IgD-negative memory B cell (primary cell): ENCODE measurements around the gene NRP1. TPM values are rescaled to one million over a fixed set of nuclear protein-coding genes. Genes with fewer than 3 reads are reported as not detected.

Experiments
- H3K27ac Mint-ChIP-seq, 3 donors: one replicate each; pipeline ENCODE4 v1.8.0; 2020 to 2022; ENCODE audit warnings: mild to moderate bottlenecking in 3 of 3, mixed read lengths in 3 of 3, moderate library complexity in 1 of 3
- H3K27me3 Mint-ChIP-seq: one replicate; pipeline ENCODE4 v1.8.0; 2021; ENCODE audit warnings: mixed read lengths
- H3K36me3 Mint-ChIP-seq: one replicate; pipeline ENCODE4 v1.8.0; 2020; ENCODE audit warnings: mild to moderate bottlenecking, mixed read lengths
- H3K4me1 Mint-ChIP-seq, 3 donors: one replicate each; pipeline ENCODE4 v1.8.0; 2020 to 2022; ENCODE audit warnings: mixed read lengths in 3 of 3, mild to moderate bottlenecking in 1 of 3
- H3K4me3 Mint-ChIP-seq, 4 donors: one replicate each; pipeline ENCODE4 v1.8.0; 2020 to 2022; ENCODE audit warnings: mild to moderate bottlenecking in 4 of 4, mixed read lengths in 4 of 4, moderate library complexity in 3 of 4
- H3K9me3 Mint-ChIP-seq, 3 donors: one replicate each; pipeline ENCODE4 v1.8.0; 2020 to 2021; ENCODE audit warnings: mixed read lengths in 3 of 3, mild to moderate bottlenecking in 1 of 3
- polyA plus RNA-seq: library from polyadenylated mRNA; unstranded; fragments of 300-500 nt; fragmentation: Illumina TruSeq; gene quantifications from one replicate; pipeline ENCODE4 v1.2.3, GENCODE V29; 2021

NRP1 gene
- polyA plus RNA-seq, 1 donor from 2014 or later: not detected

DNA sequence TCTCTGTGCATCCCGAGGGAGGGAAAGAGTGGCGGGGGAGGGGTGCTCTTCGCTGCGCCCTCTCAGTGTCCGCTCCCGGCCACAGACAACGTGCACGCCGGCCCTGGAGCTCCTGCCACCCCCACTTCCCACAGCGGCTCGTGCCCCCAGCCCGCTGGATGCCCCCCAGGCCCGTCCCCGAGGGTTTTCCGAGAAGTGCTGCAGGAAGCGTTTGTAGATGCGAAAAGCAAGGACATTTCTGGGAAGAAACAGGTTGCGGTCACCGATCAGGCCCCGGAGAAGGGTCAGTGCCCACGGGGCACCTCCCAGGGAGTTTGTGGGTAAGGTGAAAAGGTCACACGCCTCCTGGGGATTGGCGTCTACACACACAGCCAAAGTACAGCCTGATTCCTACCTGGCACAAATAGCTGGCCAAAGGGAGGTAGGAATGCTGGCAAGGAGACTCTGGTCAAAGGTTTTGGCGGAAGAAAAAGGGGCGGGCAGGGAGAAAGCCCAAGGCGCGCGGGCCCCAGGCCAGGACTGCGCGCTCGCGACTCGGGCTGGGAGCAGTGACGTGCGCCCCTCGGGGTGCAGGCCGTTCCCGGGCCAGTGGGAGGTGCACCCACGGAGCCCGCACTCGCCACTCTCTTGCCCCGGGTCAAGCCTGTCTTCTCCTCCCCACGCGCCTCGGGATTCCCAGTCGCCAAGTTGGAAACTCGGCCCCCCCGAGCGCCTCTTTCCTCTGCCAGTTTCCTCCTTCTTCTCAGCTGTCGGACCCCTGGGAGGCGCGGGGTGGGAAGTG lies 1.5 kb upstream of the NRP1 start:
- peaks cover 0 to 3% (median 0%) of the 10 kb centered on the region in 3 donors for H3K9me3 Mint-ChIP-seq
- H3K4me3 Mint-ChIP-seq: peak overlapping the region in 3 of 4 donors; percentile 46 to 85 (median 63)
- peaks cover 7 to 11% (median 11%) of the 10 kb centered on the region in 3 donors for H3K4me1 Mint-ChIP-seq
- no peaks in the 10 kb centered on the region for H3K36me3 Mint-ChIP-seq
- peak overlapping the region in 1 of 3 donors; percentile 82 for H3K27ac Mint-ChIP-seq
- peaks cover 41% of the 10 kb centered on the region for H3K27me3 Mint-ChIP-seq

DNA sequence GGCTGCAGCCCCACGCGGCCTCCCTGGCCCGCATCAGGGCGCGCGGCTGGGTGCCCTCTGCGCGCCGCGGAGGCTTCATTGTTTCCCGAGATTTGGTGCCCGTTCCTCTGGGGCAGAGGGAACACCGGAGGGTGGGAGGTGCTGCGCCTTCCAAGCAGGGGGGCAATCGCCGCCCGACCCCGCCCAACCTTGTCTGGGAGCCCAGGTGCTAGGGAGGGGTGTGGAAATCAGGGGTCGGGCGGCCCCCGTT lies 1.0 kb upstream of the NRP1 start:
- no peaks in the 10 kb centered on the region for H3K36me3 Mint-ChIP-seq
- H3K4me3 Mint-ChIP-seq: peak overlapping the region in 2 of 4 donors; percentile 39 to 63
- H3K27ac Mint-ChIP-seq: no peak overlapping the region
- H3K9me3 Mint-ChIP-seq: peaks cover 0 to 3% (median 0%) of the 10 kb centered on the region in 3 donors
- peaks cover 44% of the 10 kb centered on the region for H3K27me3 Mint-ChIP-seq
- H3K4me1 Mint-ChIP-seq: peaks cover 7 to 12% (median 11%) of the 10 kb centered on the region in 3 donors

- peaks cover 49% of the 10 kb centered on the region for H3K27me3 Mint-ChIP-seq
Measured at GRCh38 chr10:33334805-33335550, 511 bp upstream of the NRP1 start.

GRCh38 chr10:33333260-33334101 lies 986 bp downstream of the NRP1 start:
- H3K4me1 Mint-ChIP-seq: peaks cover 7 to 14% (median 11%) of the 10 kb centered on the region in 3 donors
- H3K4me3 Mint-ChIP-seq: peak overlapping the region; percentile 57 to 90 (median 76)
- no peaks in the 10 kb centered on the region for H3K9me3 Mint-ChIP-seq
- H3K27me3 Mint-ChIP-seq: peaks cover 43% of the 10 kb centered on the region
- no peaks in the 10 kb centered on the region for H3K36me3 Mint-ChIP-seq
- H3K27ac Mint-ChIP-seq: no peak overlapping the region

More at GRCh38 chr10:33334805-33335550, 511 bp upstream of the NRP1 start:
- Mint-ChIP-seq H3K9me3 (peaks cover 0 to 3% (median 0%) of the 10 kb centered on the region in 3 donors), H3K4me1 (peaks cover 7 to 14% (median 11%) of the 10 kb centered on the region in 3 donors), H3K36me3 (no peaks in the 10 kb centered on the region), H3K27ac (no peak overlapping the region), H3K4me3 (peak overlapping the region in 3 of 4 donors; percentile 17 to 71 (median 54))

DNA sequence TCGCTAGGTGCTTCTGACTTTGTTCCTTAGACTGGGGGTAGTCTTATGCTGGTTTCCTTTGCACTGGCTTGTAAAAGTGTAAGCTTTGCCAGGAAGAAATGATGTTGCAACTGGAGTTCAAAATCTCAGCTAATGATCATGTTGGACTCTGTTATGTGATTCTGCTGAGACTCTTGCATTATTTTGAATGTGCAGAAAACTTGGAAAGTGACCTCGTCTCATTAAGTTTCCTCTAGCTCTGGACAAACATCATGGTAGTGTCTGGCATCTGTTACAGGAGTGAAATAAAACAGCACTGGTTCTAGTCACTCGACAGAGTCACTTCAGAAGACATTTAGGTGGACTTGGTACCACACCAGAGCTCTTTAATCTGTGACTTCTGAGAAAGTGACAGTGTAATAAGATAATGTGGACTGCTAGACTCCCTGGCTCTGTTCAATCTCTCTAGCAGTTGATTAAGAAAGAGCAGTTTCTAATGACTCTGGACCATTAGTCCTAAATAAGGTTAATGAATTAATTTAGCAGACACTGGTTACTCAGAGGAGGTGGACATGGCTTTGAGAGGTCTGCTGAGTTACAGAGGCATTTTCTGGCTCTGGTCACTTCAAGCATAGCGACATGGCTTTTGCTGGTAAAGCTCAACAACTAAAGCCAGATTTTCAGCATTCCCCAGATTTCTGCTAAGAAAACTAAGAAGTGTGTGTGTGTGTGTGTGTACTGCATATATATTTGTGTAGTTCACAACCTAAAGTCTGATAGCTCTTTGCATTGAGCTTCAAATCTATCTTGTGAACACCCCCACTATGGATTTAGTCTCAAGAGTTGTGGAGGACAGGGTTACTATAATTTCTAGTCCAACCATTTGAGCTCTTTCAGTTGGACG lies 2.0 kb downstream of the NRP1 start:
- H3K9me3 Mint-ChIP-seq: no peaks in the 10 kb centered on the region
- H3K4me3 Mint-ChIP-seq: peak overlapping the region in 1 of 4 donors; percentile 57
- H3K27ac Mint-ChIP-seq: no peak overlapping the region
- H3K27me3 Mint-ChIP-seq: peaks cover 41% of the 10 kb centered on the region
- H3K4me1 Mint-ChIP-seq: peaks cover 7 to 14% (median 11%) of the 10 kb centered on the region in 3 donors
- H3K36me3 Mint-ChIP-seq: no peaks in the 10 kb centered on the region

- Mint-ChIP-seq H3K9me3 (no peaks in the 10 kb centered on the region), H3K27me3 (peaks cover 35% of the 10 kb centered on the region), H3K4me3 (no peak overlapping the region), H3K27ac (no peak overlapping the region), H3K36me3 (no peaks in the 10 kb centered on the region), H3K4me1 (peaks cover 4 to 14% (median 11%) of the 10 kb centered on the region in 3 donors)
Measured at GRCh38 chr10:33331379-33331694, 3.1 kb downstream of the NRP1 start.

GRCh38 chr10:33330543-33331378 lies 3.7 kb downstream of the NRP1 start:
- Mint-ChIP-seq H3K36me3 (no peaks in the 10 kb centered on the region), H3K27ac (no peak overlapping the region), H3K27me3 (peaks cover 31% of the 10 kb centered on the region), H3K4me1 (peaks cover 4 to 14% (median 11%) of the 10 kb centered on the region in 3 donors), H3K9me3 (no peaks in the 10 kb centered on the region), H3K4me3 (no peak overlapping the region)

- Mint-ChIP-seq H3K4me3 (no peak overlapping the region), H3K27me3 (peaks cover 27% of the 10 kb centered on the region), H3K4me1 (peaks cover 4 to 14% (median 11%) of the 10 kb centered on the region in 3 donors), H3K36me3 (no peaks in the 10 kb centered on the region), H3K9me3 (no peaks in the 10 kb centered on the region), H3K27ac (no peak overlapping the region)
Measured at GRCh38 chr10:33329178-33329577, 5.3 kb downstream of the NRP1 start.

DNA sequence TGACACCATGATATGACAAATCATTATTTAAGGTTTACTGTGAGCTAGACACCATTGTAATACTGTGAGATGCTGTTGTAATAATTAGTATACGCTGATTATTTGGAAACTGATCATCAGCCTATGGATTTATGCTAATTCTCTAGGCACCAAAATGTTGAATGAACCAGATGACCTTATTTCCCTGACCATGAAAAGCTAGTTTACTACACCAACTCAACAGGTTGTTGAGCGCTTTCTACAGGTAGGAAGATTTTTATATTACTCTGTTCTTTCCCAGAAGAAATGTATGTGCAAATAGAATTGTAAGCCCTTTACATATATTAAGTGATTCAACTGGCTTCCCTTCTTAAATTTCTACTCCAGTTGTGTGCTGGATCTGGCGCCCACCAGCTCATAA lies 6.2 kb downstream of the NRP1 start:
- H3K36me3 Mint-ChIP-seq: no peaks in the 10 kb centered on the region
- no peaks in the 10 kb centered on the region for H3K9me3 Mint-ChIP-seq
- H3K4me1 Mint-ChIP-seq: peaks cover 0 to 8% (median 3%) of the 10 kb centered on the region in 3 donors
- peaks cover 17% of the 10 kb centered on the region for H3K27me3 Mint-ChIP-seq
- no peak overlapping the region for H3K4me3 Mint-ChIP-seq
- no peak overlapping the region for H3K27ac Mint-ChIP-seq

GRCh38 chr10:33327751-33328150 lies 6.7 kb downstream of the NRP1 start:
- Mint-ChIP-seq H3K9me3 (no peaks in the 10 kb centered on the region), H3K4me1 (peaks cover 0 to 7% (median 0%) of the 10 kb centered on the region in 3 donors), H3K4me3 (no peak overlapping the region), H3K27ac (no peak overlapping the region), H3K36me3 (no peaks in the 10 kb centered on the region), H3K27me3 (peaks cover 15% of the 10 kb centered on the region)

- no peak overlapping the region for H3K27ac Mint-ChIP-seq
- no peaks in the 10 kb centered on the region for H3K9me3 Mint-ChIP-seq
- H3K36me3 Mint-ChIP-seq: no peaks in the 10 kb centered on the region
- peaks cover 11% of the 10 kb centered on the region for H3K27me3 Mint-ChIP-seq
- peaks cover 0 to 7% (median 0%) of the 10 kb centered on the region in 3 donors for H3K4me1 Mint-ChIP-seq
- H3K4me3 Mint-ChIP-seq: no peak overlapping the region
Measured at GRCh38 chr10:33326933-33327332, 7.5 kb downstream of the NRP1 start.

DNA sequence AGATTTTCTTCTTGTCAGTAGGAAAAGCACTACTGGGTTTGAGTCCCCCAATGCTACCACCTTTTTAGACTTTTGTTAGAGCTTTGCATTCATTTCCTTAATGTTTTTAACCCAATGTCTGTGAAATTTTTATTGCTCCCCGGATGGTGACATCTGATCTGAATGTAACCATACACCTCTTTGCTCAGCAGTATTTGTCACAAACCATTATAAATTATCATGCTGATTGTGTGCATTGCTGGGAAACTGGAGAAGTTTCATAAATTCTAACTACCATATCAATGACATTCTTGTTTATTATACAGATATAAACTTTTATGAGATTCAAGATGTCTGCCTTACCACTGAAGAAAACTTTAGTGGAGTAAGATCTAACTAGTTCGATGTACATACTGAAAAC lies 8.5 kb downstream of the NRP1 start:
- peaks cover 0 to 3% (median 0%) of the 10 kb centered on the region in 3 donors for H3K4me1 Mint-ChIP-seq
- H3K27me3 Mint-ChIP-seq: peaks cover 7% of the 10 kb centered on the region
- H3K36me3 Mint-ChIP-seq: no peaks in the 10 kb centered on the region
- no peaks in the 10 kb centered on the region for H3K9me3 Mint-ChIP-seq
- no peak overlapping the region for H3K4me3 Mint-ChIP-seq
- no peak overlapping the region for H3K27ac Mint-ChIP-seq

DNA sequence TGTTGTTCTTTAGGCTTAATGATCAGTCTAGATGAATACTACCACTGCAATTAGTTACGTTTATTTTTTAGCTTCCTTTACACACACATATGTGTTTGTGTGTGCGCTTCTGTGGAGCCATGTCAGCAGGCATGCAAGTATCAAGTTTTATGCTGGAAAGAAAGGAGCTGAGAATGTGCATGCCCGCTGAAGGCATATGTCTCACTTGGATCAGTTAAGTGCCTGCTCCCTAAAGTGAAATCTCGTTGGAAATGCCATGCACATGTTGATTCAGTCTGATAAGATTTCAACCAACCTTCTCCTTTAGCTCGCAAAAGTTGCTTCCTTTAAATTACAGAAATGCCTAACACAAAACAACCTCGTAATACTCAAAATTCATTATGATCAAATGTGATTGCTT lies 10.7 kb downstream of the NRP1 start:
- Mint-ChIP-seq H3K27me3 (no peaks in the 10 kb centered on the region), H3K4me3 (no peak overlapping the region), H3K36me3 (no peaks in the 10 kb centered on the region), H3K27ac (no peak overlapping the region), H3K4me1 (peaks cover 0 to 1% (median 0%) of the 10 kb centered on the region in 3 donors), H3K9me3 (peaks cover under 1 to 3% (median 2%) of the 10 kb centered on the region in 3 donors)
